ENCODE data around the gene CPNE6. TPM values are rescaled to one million over a fixed set of nuclear protein-coding genes. Genes with fewer than 3 reads are reported as not detected.

The CPNE6 gene
- total and polyA plus RNA-seq, 2 of the 13 experiments (the other 11 are each of a cell fraction or from before 2014, with no cell fraction given), result not detected

- TF ChIP-seq HNF1A (IDR thresholded peaks at IDR 0.05; ENCODE audit: low read depth) (no peak), HNF1A (CRISPR knock-in tag; IDR thresholded peaks at IDR 0.05; ENCODE audit: borderline replicate concordance) (no peak), ZNF782 (CRISPR knock-in tag; IDR thresholded peaks at IDR 0.05; ENCODE audit: borderline replicate concordance) (no peak), ZSCAN29 (CRISPR knock-in tag; conservative IDR thresholded peaks at IDR 0.05) (0 out of 2 replicates have a peak, but pooled peaks have one; percentile 53), PAF1 (CRISPR knock-in tag; IDR thresholded peaks at IDR 0.05) (peak; percentile 93; the same call in 1 of the 2 replicates), HBP1 (CRISPR knock-in tag; IDR thresholded peaks at IDR 0.05; ENCODE audit: low read depth) (no peak), HIVEP1 (CRISPR knock-in tag; IDR thresholded peaks at IDR 0.05) (0 out of 2 replicates have a peak, but pooled peaks have one; percentile 58), CBX5 (CRISPR knock-in tag; IDR thresholded peaks at IDR 0.05; ENCODE audit: borderline replicate concordance) (0 out of 2 replicates have a peak, but pooled peaks have one; percentile 17), ZNF343 (CRISPR knock-in tag; IDR thresholded peaks at IDR 0.05) (no peak), PCBP2 (optimal IDR thresholded peaks at IDR 0.05; ENCODE audit: low read depth, low read length, poor library complexity, severe bottlenecking) (no peak), TEAD3 (CRISPR knock-in tag; optimal IDR thresholded peaks at IDR 0.05; ENCODE audit: borderline replicate concordance) (peak; percentile 17), BRF2 (CRISPR knock-in tag; IDR thresholded peaks at IDR 0.05) (0 out of 2 replicates have a peak, but pooled peaks have one; percentile 9), RBM22 (optimal IDR thresholded peaks at IDR 0.05; ENCODE audit: low read length) (peak; percentile 91), SMC3 (IDR thresholded peaks at IDR 0.05; ENCODE audit: low read length) (no peak), ELF3 (CRISPR knock-in tag; IDR thresholded peaks at IDR 0.05) (no peak), SMAD1 (CRISPR knock-in tag; IDR thresholded peaks at IDR 0.05; ENCODE audit: borderline replicate concordance, low read depth) (0 out of 2 replicates have a peak, but pooled peaks have one; percentile 7), ZNF510 (CRISPR knock-in tag; IDR thresholded peaks at IDR 0.05; ENCODE audit: low read depth) (0 out of 2 replicates have a peak, but pooled peaks have one; percentile 68), ZNF235 (CRISPR knock-in tag; IDR thresholded peaks at IDR 0.05; ENCODE audit: borderline replicate concordance) (0 out of 2 replicates have a peak, but pooled peaks have one; percentile 7)
- TF ChIP-seq, protein P1, sequence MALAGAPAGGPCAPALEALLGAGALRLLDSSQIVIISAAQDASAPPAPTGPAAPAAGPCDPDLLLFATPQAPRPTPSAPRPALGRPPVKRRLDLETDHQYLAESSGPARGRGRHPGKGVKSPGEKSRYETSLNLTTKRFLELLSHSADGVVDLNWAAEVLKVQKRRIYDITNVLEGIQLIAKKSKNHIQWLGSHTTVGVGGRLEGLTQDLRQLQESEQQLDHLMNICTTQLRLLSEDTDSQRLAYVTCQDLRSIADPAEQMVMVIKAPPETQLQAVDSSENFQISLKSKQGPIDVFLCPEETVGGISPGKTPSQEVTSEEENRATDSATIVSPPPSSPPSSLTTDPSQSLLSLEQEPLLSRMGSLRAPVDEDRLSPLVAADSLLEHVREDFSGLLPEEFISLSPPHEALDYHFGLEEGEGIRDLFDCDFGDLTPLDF (CRISPR knock-in tag; IDR thresholded peaks at IDR 0.05), result no peak
- TF ChIP-seq, protein P2, sequence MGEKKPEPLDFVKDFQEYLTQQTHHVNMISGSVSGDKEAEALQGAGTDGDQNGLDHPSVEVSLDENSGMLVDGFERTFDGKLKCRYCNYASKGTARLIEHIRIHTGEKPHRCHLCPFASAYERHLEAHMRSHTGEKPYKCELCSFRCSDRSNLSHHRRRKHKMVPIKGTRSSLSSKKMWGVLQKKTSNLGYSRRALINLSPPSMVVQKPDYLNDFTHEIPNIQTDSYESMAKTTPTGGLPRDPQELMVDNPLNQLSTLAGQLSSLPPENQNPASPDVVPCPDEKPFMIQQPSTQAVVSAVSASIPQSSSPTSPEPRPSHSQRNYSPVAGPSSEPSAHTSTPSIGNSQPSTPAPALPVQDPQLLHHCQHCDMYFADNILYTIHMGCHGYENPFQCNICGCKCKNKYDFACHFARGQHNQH (CRISPR knock-in tag; IDR thresholded peaks at IDR 0.05), result no peak
Observed at GRCh38 chr14:24100197-24100981, 29.0 kb downstream of the CPNE6 start (continued).

Measured in HepG2 (cell line).